ENCODE results near the gene GNAS-AS1.
A peak's percentile ranks its signal among the peaks of the same experiment; 100 is the strongest.

The GNAS-AS1 gene

DNA sequence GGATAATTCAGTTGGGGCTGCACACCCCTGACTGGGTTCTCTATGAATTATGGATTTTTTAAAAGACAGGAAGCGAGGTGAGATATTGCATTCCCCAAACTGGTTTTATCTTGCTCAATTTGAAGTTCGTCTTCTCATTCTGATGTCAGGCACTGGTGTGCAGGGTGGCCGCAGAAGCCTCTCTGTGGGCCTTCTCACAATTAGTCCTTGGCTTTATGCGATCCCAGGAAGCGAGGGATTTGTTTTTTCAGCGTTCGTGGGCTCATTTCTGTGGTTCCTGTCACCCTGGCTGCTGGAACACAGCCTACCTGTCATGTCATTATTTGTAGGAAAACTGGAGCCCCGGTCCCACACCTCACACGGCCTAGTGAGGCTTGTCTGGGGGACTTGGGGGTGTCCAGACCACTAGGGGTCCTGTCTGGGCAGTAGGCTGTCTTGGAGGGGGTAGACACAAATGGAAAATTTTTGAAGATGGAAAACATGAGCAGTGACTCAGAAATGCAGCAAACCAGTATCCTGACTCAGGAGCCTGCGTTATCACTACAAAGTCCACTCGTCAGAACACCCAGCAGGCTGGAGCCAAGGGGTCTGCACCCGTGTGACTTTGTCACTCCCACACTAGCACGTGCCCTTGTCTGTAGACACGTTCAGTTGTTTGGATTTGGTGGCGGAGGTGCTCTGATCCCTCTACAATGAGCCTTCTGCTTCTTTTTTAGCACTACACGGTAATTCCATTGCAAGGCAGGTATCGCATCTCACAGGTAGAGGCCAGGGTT, 42.2 kb downstream of the GNAS-AS1 start:
- DNase-seq (ENCODE audit: low read depth, low spot score), result no peak
- no peak for TF ChIP-seq ZNF274 (IDR thresholded peaks at IDR 0.05; ENCODE audit: low read depth, low read length)
- TF ChIP-seq SUZ12 (IDR thresholded peaks at IDR 0.05; ENCODE audit: extremely low read depth, insufficient read depth, insufficient read length), result no peak
- no peak for TF ChIP-seq YY1 (IDR thresholded peaks at IDR 0.05; ENCODE audit: insufficient read depth, insufficient read length)
- no peak overlapping the region for H3K9ac ChIP-seq (ENCODE audit: insufficient read length, low read depth)
- H3K27me3 ChIP-seq (ENCODE audit: insufficient read depth, insufficient read length), result no peaks in the 10 kb centered on the region
- H3K4me3 ChIP-seq (ENCODE audit: insufficient read length, low read depth), result no peak overlapping the region
- no peaks in the 10 kb centered on the region for H3K36me3 ChIP-seq (ENCODE audit: insufficient read depth, insufficient read length, low read length)
- H3K9me3 ChIP-seq (ENCODE audit: insufficient read depth, low read length), result no peaks in the 10 kb centered on the region
- H3K4me1 ChIP-seq (ENCODE audit: insufficient read depth, insufficient read length), result peaks cover 23% of the 10 kb centered on the region

DNA sequence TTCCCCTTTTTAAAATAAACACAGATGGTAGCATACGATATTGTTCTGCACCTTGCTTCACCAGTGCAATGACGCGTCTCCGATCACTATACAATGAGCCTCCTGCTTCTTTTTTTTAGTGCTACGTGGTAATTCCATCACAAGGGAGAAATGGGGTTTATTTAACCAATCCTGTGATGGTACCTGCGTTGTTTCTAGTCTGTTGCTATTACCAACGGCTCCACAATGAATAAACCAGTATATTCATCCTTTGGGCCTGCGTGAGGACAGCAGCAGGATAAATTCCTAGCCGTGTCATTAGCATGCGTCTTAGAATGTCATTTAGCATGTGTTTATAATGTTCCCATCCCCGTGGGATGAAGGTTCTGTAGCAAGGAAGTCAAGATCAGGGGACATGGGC, 42.9 kb downstream of the GNAS-AS1 start:
- no peak overlapping the region for H3K9ac ChIP-seq (ENCODE audit: insufficient read length, low read depth)
- no peak for TF ChIP-seq ZNF274 (IDR thresholded peaks at IDR 0.05; ENCODE audit: low read depth, low read length)
- TF ChIP-seq YY1 (IDR thresholded peaks at IDR 0.05; ENCODE audit: insufficient read depth, insufficient read length), result no peak
- no peak for TF ChIP-seq SUZ12 (IDR thresholded peaks at IDR 0.05; ENCODE audit: extremely low read depth, insufficient read depth, insufficient read length)
- H3K4me3 ChIP-seq (ENCODE audit: insufficient read length, low read depth), result no peak overlapping the region
- H3K9me3 ChIP-seq (ENCODE audit: insufficient read depth, low read length), result no peaks in the 10 kb centered on the region
- no peaks in the 10 kb centered on the region for H3K27me3 ChIP-seq (ENCODE audit: insufficient read depth, insufficient read length)
- peaks cover 24% of the 10 kb centered on the region for H3K4me1 ChIP-seq (ENCODE audit: insufficient read depth, insufficient read length)
- H3K36me3 ChIP-seq (ENCODE audit: insufficient read depth, insufficient read length, low read length), result no peaks in the 10 kb centered on the region
- DNase-seq (ENCODE audit: low read depth, low spot score), result no peak

DNA sequence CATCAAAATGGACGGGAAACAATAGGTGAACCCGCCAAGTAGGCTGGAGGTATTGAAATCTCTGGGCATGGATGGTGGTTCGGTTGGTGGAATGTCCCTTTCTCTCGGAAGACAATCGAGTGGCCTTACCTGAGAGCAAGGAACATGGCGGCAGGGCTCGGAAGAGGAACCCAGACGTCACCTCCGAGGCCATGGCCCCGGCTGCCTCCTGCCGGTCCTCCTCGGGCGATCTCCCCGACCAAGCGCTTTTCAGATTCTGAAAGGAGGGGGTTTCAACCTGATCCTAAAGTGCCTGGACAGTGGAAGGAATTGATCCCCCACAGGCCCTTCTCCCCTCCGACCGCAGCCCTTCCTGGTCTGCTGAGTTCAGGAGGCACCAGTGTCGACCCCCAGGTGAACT, 47.2 kb downstream of the GNAS-AS1 start:
- no peak overlapping the region for H3K4me3 ChIP-seq (ENCODE audit: insufficient read length, low read depth)
- H3K4me1 ChIP-seq (ENCODE audit: insufficient read depth, insufficient read length), result peaks cover 25% of the 10 kb centered on the region
- no peaks in the 10 kb centered on the region for H3K36me3 ChIP-seq (ENCODE audit: insufficient read depth, insufficient read length, low read length)
- H3K9me3 ChIP-seq (ENCODE audit: insufficient read depth, low read length), result no peaks in the 10 kb centered on the region
- H3K27me3 ChIP-seq (ENCODE audit: insufficient read depth, insufficient read length), result no peaks in the 10 kb centered on the region
- no peak for TF ChIP-seq SUZ12 (IDR thresholded peaks at IDR 0.05; ENCODE audit: extremely low read depth, insufficient read depth, insufficient read length)
- TF ChIP-seq ZNF274 (IDR thresholded peaks at IDR 0.05; ENCODE audit: low read depth, low read length), result no peak
- no peak for TF ChIP-seq YY1 (IDR thresholded peaks at IDR 0.05; ENCODE audit: insufficient read depth, insufficient read length)
- no peak for DNase-seq (ENCODE audit: low read depth, low spot score)
- H3K9ac ChIP-seq (ENCODE audit: insufficient read length, low read depth), result no peak overlapping the region

DNA sequence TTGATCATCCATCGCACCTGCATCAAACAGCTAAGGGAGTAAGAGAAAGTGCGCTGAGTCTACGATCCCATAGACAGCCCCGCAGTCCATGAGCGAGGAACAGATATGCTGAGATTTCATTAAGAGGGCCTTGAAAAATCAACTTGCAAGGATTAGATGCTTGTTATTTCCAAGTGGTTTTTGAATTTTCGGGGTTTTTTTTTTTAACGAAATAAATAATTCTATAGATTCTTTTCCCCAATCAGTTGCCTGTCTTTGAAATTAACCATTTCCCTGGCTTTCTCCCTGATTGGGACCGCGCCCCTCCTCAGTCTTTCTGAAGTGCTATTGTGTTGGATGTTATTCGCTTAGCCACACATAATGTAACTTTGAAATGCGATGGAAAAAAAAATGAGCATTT, 48.6 kb downstream of the GNAS-AS1 start:
- no peak for DNase-seq (ENCODE audit: low read depth, low spot score)
- Histone ChIP-seq H3K36me3 (ENCODE audit: insufficient read depth, insufficient read length, low read length) (no peaks in the 10 kb centered on the region), H3K9ac (ENCODE audit: insufficient read length, low read depth) (no peak overlapping the region), H3K4me1 (ENCODE audit: insufficient read depth, insufficient read length) (peaks cover 24% of the 10 kb centered on the region), H3K27me3 (ENCODE audit: insufficient read depth, insufficient read length) (no peaks in the 10 kb centered on the region), H3K9me3 (ENCODE audit: insufficient read depth, low read length) (no peaks in the 10 kb centered on the region), H3K4me3 (ENCODE audit: insufficient read length, low read depth) (no peak overlapping the region)
- TF ChIP-seq SUZ12 (IDR thresholded peaks at IDR 0.05; ENCODE audit: extremely low read depth, insufficient read depth, insufficient read length) (no peak), YY1 (IDR thresholded peaks at IDR 0.05; ENCODE audit: insufficient read depth, insufficient read length) (no peak), ZNF274 (IDR thresholded peaks at IDR 0.05; ENCODE audit: low read depth, low read length) (no peak)

DNA sequence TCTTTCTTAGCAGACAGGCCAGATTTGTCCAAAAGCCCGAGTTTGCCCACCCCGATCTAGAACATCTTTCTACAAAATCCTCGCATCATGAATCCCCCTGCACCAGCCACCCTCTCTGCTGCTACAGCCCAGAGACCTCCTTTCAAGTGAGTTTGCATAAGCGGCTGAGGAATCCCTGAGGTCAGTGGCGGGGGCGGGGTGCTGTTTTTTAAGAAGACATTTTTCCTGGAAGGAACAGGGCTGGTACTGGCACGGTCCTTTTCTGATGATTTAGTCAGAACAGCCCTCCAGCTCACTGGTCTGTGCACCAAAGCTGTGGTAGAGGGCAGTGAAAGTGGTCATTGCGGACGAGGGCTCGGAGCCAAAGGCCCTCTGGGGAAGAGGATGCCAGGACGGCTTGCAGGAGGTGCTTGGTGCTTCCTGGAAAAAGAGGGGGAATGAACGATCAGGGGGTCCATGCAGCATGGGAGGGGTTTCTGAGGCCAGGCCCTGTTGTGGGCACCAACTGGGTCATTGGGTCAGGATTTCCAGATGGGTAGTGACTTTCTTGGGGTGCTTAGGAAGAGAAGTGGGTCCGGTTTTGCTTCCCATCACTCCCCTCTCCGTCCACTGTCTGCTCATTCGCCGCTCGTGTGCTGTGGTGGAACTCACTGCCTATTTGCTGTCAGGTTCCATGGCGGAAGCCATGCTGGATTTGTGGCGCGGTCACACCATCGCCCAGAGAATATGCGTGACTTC, 50.4 kb downstream of the GNAS-AS1 start:
- DNase-seq (ENCODE audit: low read depth, low spot score), result peak; percentile 72
- Histone ChIP-seq H3K4me3 (ENCODE audit: insufficient read length, low read depth) (no peak overlapping the region), H3K27me3 (ENCODE audit: insufficient read depth, insufficient read length) (peaks cover 4% of the 10 kb centered on the region), H3K4me1 (ENCODE audit: insufficient read depth, insufficient read length) (peaks cover 25% of the 10 kb centered on the region), H3K9me3 (ENCODE audit: insufficient read depth, low read length) (no peaks in the 10 kb centered on the region), H3K36me3 (ENCODE audit: insufficient read depth, insufficient read length, low read length) (no peaks in the 10 kb centered on the region), H3K9ac (ENCODE audit: insufficient read length, low read depth) (peak overlapping the region; percentile 66)
- TF ChIP-seq SUZ12 (IDR thresholded peaks at IDR 0.05; ENCODE audit: extremely low read depth, insufficient read depth, insufficient read length), result no peak
- no peak for TF ChIP-seq YY1 (IDR thresholded peaks at IDR 0.05; ENCODE audit: insufficient read depth, insufficient read length)
- TF ChIP-seq ZNF274 (IDR thresholded peaks at IDR 0.05; ENCODE audit: low read depth, low read length), result no peak

DNA sequence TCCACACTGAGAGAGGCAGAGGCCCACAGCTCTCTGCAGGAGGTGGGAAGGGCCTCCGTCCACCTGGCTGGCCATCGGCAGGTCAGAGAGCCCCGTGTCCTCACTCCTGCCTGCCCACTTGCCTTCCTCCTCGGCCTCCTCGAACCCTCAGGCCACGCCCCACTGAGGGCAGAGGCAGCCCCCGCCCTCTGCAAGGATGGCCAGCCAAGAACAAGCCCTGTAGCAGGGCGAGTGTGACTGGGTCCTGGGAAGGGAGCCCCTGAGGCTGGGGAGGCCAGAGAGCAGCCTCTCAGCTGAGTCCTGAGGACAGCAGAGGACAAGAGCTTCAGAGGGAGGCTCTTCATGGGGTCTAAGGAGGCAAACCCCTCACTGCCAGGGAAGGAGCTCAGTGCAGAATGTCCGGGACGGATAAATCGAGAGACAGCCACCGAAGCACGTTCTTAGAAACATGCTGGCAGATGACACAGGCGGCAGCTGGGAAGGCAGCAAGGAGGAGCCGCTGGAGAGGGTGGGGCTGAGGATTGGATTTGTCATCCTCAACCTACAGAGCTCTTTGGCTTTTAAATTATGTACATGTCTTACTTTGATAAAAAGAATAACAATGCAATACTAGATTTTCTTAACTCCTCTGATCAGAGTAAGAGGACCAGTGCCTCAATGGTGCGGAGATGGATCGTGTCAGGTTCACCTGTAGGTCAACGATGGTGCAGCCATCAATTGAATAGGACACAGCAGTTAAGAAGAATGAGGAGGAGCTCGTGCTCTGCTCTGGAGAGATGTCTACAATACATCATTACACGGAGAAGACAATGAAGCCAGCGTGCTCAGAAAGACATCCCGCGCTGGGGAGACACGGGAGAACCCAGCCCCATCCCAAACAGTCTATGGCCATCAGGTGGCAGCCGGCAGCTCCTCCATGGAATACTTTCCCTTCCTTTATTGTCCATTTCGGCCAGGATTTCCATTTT, 53.0 kb downstream of the GNAS-AS1 start:
- no peak for DNase-seq (ENCODE audit: low read depth, low spot score)
- no peak for TF ChIP-seq YY1 (IDR thresholded peaks at IDR 0.05; ENCODE audit: insufficient read depth, insufficient read length)
- TF ChIP-seq SUZ12 (IDR thresholded peaks at IDR 0.05; ENCODE audit: extremely low read depth, insufficient read depth, insufficient read length), result no peak
- TF ChIP-seq ZNF274 (IDR thresholded peaks at IDR 0.05; ENCODE audit: low read depth, low read length), result no peak
- H3K27me3 ChIP-seq (ENCODE audit: insufficient read depth, insufficient read length), result peaks cover 4% of the 10 kb centered on the region
- no peaks in the 10 kb centered on the region for H3K36me3 ChIP-seq (ENCODE audit: insufficient read depth, insufficient read length, low read length)
- H3K4me3 ChIP-seq (ENCODE audit: insufficient read length, low read depth), result no peak overlapping the region
- H3K9me3 ChIP-seq (ENCODE audit: insufficient read depth, low read length), result no peaks in the 10 kb centered on the region
- H3K9ac ChIP-seq (ENCODE audit: insufficient read length, low read depth), result no peak overlapping the region
- H3K4me1 ChIP-seq (ENCODE audit: insufficient read depth, insufficient read length), result peaks cover 16% of the 10 kb centered on the region

Measured in NT2/D1 (cell line).